Natural killer cell (primary cell): ENCODE data around the gene TRIM27. TPM values are rescaled to one million over a fixed set of nuclear protein-coding genes. Genes with fewer than 3 reads are reported as not detected.
"Not testable (repeated sequence)": the region's sequence is repeated elsewhere in the genome, so short reads cannot be mapped to it uniquely, and the experiment has no call there.

ENCODE experiments used
- ATAC-seq, 3 donors: fragments of 150-1000 bp in 2 of 3; fragments of 200-7000 bp in 1 of 3; cut with Tn5 transposase; 1 replicate in 1 of 3; 2 replicates in 2 of 3; pipeline ENCODE4 v1.10.0; 2021; ENCODE audit warnings: mild to moderate bottlenecking in 2 of 3, moderate library complexity in 2 of 3
- DNase-seq, 2 donors: peaks; one replicate each; pipeline versions ENCODE4 v3.0.0 to v3.0.0-alpha.2; 2013 to 2021; ENCODE audit warnings: mixed read lengths in 1 of 2
- H3K27ac ChIP-seq: one replicate; pipeline ENCODE4 v1.5.1; 2013; ENCODE audit warnings: mild to moderate bottlenecking, low read length
- H3K27me3 ChIP-seq: one replicate; pipeline ENCODE4 v1.6.1; 2013; ENCODE audit warnings: low read length; ENCODE audit not compliant: control insufficient read depth, insufficient read depth
- H3K36me3 ChIP-seq: one replicate; pipeline ENCODE4 v1.6.1; 2013; ENCODE audit warnings: low read length; ENCODE audit not compliant: control insufficient read depth, insufficient read depth
- H3K4me1 ChIP-seq: one replicate; pipeline ENCODE4 v1.6.1; 2013; ENCODE audit warnings: low read length; ENCODE audit not compliant: control insufficient read depth, insufficient read depth
- H3K4me3 ChIP-seq: one replicate; pipeline ENCODE4 v1.5.1; 2013; ENCODE audit warnings: low read length
- H3K9me3 ChIP-seq: one replicate; pipeline ENCODE4 v1.6.1; 2013; ENCODE audit warnings: low read length; ENCODE audit not compliant: control insufficient read depth, insufficient read depth
- H3K27ac Mint-ChIP-seq, 2 donors: one replicate each; pipeline ENCODE4 v1.8.0; 2022; ENCODE audit warnings: mild to moderate bottlenecking in 2 of 2, mixed read lengths in 2 of 2, moderate library complexity in 1 of 2
- H3K27me3 Mint-ChIP-seq, 2 donors: one replicate each; pipeline ENCODE4 v1.8.0; 2022; ENCODE audit warnings: low read depth in 2 of 2, mixed read lengths in 2 of 2
- H3K36me3 Mint-ChIP-seq: one replicate; pipeline ENCODE4 v1.8.0; 2022; ENCODE audit warnings: mixed read lengths
- H3K4me1 Mint-ChIP-seq, 2 donors: one replicate each; pipeline ENCODE4 v1.8.0; 2022; ENCODE audit warnings: mixed read lengths in 2 of 2
- H3K4me3 Mint-ChIP-seq: one replicate; pipeline ENCODE4 v1.8.0; 2022; ENCODE audit warnings: mild to moderate bottlenecking, moderate library complexity, mixed read lengths
- H3K9me3 Mint-ChIP-seq, 2 donors: one replicate each; pipeline ENCODE4 v1.8.0; 2022; ENCODE audit warnings: mixed read lengths in 2 of 2
- WGBS: methylation state at CpG from one replicate; pipeline ENCODE4 v1.1.7; 2013; ENCODE audit warnings: missing lambda C conversion rate; ENCODE audit not compliant: insufficient coverage; 5-methylcytosine and 5-hydroxymethylcytosine counted together
- intact Hi-C: fragments of 100-400 bp; cut with micrococcal nuclease; formaldehyde crosslinking; loops from one replicate; pipeline ENCODE4 v1.14.2; 2022
- total RNA-seq, 4 donors: library from RNA; stranded (reverse); fragments of 120-200 nt in 1 of 4; gene quantifications; one replicate each; pipeline versions ENCODE4 v1.2.3 to v1.2.4, GENCODE V29; 2013 to 2022
- TF ChIP-seq, protein P1 (sequence below): fragments of 200-600 bp; IDR thresholded peaks from one replicate; pipeline ENCODE4 v1.8.0; 2022; ENCODE audit warnings: antibody characterized with exemption

TRIM27 gene, protein sequence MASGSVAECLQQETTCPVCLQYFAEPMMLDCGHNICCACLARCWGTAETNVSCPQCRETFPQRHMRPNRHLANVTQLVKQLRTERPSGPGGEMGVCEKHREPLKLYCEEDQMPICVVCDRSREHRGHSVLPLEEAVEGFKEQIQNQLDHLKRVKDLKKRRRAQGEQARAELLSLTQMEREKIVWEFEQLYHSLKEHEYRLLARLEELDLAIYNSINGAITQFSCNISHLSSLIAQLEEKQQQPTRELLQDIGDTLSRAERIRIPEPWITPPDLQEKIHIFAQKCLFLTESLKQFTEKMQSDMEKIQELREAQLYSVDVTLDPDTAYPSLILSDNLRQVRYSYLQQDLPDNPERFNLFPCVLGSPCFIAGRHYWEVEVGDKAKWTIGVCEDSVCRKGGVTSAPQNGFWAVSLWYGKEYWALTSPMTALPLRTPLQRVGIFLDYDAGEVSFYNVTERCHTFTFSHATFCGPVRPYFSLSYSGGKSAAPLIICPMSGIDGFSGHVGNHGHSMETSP
- total RNA-seq = 10 to 100 TPM; 19.3 to 33.6 (median 25.1) TPM
- 62.4 TPM for total RNA-seq (2013)

GRCh38 chr6:28923318-28924102 is at the start of gene TRIM27:
Gene TRIM27 (minus strand): TSS chr6:28923985. CDS start chr6:28923632, 353 bp downstream.
- H3K4me3 Mint-ChIP-seq = peak within 1 kb of the TSS; percentile 96
- peaks cover 29% of the 10 kb centered on the region for H3K36me3 ChIP-seq
- TF ChIP-seq, protein P1, sequence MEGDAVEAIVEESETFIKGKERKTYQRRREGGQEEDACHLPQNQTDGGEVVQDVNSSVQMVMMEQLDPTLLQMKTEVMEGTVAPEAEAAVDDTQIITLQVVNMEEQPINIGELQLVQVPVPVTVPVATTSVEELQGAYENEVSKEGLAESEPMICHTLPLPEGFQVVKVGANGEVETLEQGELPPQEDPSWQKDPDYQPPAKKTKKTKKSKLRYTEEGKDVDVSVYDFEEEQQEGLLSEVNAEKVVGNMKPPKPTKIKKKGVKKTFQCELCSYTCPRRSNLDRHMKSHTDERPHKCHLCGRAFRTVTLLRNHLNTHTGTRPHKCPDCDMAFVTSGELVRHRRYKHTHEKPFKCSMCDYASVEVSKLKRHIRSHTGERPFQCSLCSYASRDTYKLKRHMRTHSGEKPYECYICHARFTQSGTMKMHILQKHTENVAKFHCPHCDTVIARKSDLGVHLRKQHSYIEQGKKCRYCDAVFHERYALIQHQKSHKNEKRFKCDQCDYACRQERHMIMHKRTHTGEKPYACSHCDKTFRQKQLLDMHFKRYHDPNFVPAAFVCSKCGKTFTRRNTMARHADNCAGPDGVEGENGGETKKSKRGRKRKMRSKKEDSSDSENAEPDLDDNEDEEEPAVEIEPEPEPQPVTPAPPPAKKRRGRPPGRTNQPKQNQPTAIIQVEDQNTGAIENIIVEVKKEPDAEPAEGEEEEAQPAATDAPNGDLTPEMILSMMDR = no peak
- ATAC-seq (peak; percentile 86 to 93 (median 90)), DNase-seq (peak; percentile 81 to 89)
- no peaks in the 10 kb centered on the region for H3K9me3 ChIP-seq
- H3K9me3 Mint-ChIP-seq = no peaks in the 10 kb centered on the region
- no peaks in the 10 kb centered on the region for H3K27me3 ChIP-seq
- peak within 1 kb of the TSS; percentile 86 to 92 for H3K27ac Mint-ChIP-seq
- WGBS = under 1% methylated on average over 89 of the region's 89 CpGs
- intact Hi-C loops = loop anchor here (1.0 to 2.0 kb wide), 3 partner anchors 17 to 86 kb away; no protein-coding TSS in a partner anchor
- peaks cover 32 to 37% of the 10 kb centered on the region in 2 donors for H3K4me1 Mint-ChIP-seq
- peak within 1 kb of the TSS; percentile 81 for H3K4me3 ChIP-seq
- peak within 1 kb of the TSS; percentile 84 for H3K27ac ChIP-seq
- H3K4me1 ChIP-seq = peaks cover 15% of the 10 kb centered on the region
- peaks cover 0 to 2% of the 10 kb centered on the region in 2 donors for H3K27me3 Mint-ChIP-seq
- H3K36me3 Mint-ChIP-seq = peaks cover 6% of the 10 kb centered on the region

DNA sequence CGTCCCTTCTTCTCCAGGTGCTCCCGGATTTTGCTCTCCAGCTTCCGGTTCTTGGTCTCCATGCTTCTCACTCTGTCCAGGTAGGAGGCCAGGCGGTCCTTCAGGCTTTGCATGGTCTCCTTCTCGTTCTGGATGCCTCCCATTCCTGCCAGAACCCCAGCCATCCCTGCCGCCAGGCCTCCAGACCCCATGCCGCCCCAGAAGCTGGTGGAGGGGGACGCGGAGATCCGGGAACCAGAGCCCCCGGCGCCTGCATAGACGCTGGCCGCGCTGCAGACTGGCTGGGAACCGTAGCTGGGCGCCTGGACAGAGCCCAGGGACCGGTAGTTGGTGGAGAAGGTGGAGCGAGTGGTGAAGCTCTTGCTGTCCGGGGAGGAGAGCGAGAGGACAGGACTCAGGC is 46.3 kb upstream of the TRIM27 start:
- H3K27ac Mint-ChIP-seq, H3K9me3 Mint-ChIP-seq, H3K27ac ChIP-seq, ATAC-seq, H3K36me3 Mint-ChIP-seq, intact Hi-C loops, H3K9me3 ChIP-seq, H3K4me3 Mint-ChIP-seq, H3K27me3 ChIP-seq, H3K4me3 ChIP-seq, H3K36me3 ChIP-seq, DNase-seq, H3K4me1 Mint-ChIP-seq, H3K4me1 ChIP-seq: not testable (repeated sequence)
- H3K27me3 Mint-ChIP-seq = peaks cover 30 to 37% of the 10 kb centered on the region in 2 donors
- 91% methylated on average over 21 of the region's 21 CpGs for WGBS

DNA sequence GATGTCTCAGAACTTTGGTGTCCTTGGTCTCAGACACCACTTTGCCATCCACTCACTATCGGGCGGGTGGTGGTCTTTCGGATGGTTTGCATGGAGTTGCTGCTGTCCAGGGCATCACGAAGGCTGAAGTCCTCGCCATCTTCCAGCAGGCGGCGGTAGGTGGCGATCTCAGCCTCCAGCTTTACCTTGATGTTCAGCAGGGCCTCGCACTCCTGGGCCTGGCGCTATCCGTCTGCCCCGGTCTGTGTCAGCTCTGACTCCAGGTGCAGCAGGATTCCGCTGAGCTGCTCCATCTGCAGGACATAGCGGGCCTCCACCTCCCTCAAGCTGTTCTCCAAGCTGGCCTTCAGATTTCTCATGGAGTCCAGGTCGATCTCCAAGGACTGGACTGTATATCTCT is 45.3 kb upstream of the TRIM27 start:
- intact Hi-C loops = no loop called here
- H3K4me1 Mint-ChIP-seq = no peaks in the 10 kb centered on the region
- H3K27me3 Mint-ChIP-seq = peaks cover 27 to 33% of the 10 kb centered on the region in 2 donors
- H3K4me3 Mint-ChIP-seq = no peak overlapping the region
- ATAC-seq (no peak), DNase-seq (no peak)
- no peaks in the 10 kb centered on the region for H3K36me3 ChIP-seq
- no peaks in the 10 kb centered on the region for H3K9me3 ChIP-seq
- H3K4me1 ChIP-seq = no peaks in the 10 kb centered on the region
- no peaks in the 10 kb centered on the region for H3K9me3 Mint-ChIP-seq
- H3K27ac ChIP-seq = no peak overlapping the region
- H3K27me3 ChIP-seq = no peaks in the 10 kb centered on the region
- H3K4me3 ChIP-seq = no peak overlapping the region
- TF ChIP-seq, protein P1 = no peak
- WGBS = 94% methylated on average over 15 of the region's 15 CpGs
- H3K36me3 Mint-ChIP-seq = no peaks in the 10 kb centered on the region
- H3K27ac Mint-ChIP-seq = no peak overlapping the region

DNA sequence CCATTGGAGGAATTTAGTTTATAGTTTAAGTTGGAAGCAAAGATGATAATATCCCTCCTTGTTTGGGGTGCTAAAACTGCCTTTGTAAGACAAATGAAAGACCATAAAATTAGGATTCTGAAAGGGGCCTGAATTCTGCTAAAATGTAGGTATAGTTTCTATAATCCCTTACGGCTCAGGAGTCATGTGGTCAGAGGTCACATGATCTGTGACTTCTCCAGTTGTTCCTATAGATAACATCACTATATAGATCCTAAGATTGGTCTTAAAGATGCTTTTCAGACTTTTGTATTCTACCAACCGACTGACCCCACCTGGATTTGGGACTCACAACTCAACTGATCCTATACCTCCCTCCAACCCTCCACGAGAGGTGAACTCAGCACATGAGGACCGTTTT is 44.7 kb upstream of the TRIM27 start:
- WGBS = 90% methylated on average over 3 of the region's 4 CpGs

More for the DNA sequence above, 44.7 kb upstream of the TRIM27 start:
- Histone ChIP-seq H3K27me3 (no peaks in the 10 kb centered on the region), H3K27ac (no peak overlapping the region), H3K4me3 (no peak overlapping the region), H3K4me1 (no peaks in the 10 kb centered on the region), H3K9me3 (no peaks in the 10 kb centered on the region), H3K36me3 (no peaks in the 10 kb centered on the region)
- no peak for DNase-seq
- Mint-ChIP-seq H3K27me3 (peaks cover 28 to 32% of the 10 kb centered on the region in 2 donors), H3K9me3 (no peaks in the 10 kb centered on the region), H3K27ac (no peak overlapping the region), H3K36me3 (no peaks in the 10 kb centered on the region), H3K4me3 (no peak overlapping the region), H3K4me1 (no peaks in the 10 kb centered on the region)
- intact Hi-C loops = no loop called here
- no peak for ATAC-seq
- TF ChIP-seq, protein P1 = no peak
